Thoracic aorta (tissue), 2 donors: ENCODE measurements around the gene PPARGC1A. TPM values are rescaled to one million over a fixed set of nuclear protein-coding genes. Genes with fewer than 3 reads are reported as not detected.

Experiments
- ATAC-seq: fragments of 150-250 bp; one replicate; pipeline ENCODE4 v1.8.0; 2017; ENCODE audit warnings: low read depth; ENCODE audit not compliant: insufficient number of reproducible peaks, low FRiP score
- DNase-seq: peaks from one replicate; pipeline ENCODE4 v3.0.0-alpha.2; 2020; ENCODE audit warnings: low spot score
- H3K27ac ChIP-seq, 2 donors: fragments of 200-600 bp; sonication (generic); 1 replicate in 1 of 2; 2 replicates in 1 of 2; pipeline ENCODE4 v1.5.1; 2016; ENCODE audit warnings: mild to moderate bottlenecking in 2 of 2, moderate library complexity in 2 of 2
- H3K27me3 ChIP-seq: fragments of 200-600 bp; sonication (generic); replicated peaks from 2 replicates; pipeline ENCODE4 v1.6.0; 2016; ENCODE audit warnings: mild to moderate bottlenecking; ENCODE audit not compliant: insufficient read depth
- H3K36me3 ChIP-seq: fragments of 200-600 bp; sonication (generic); one replicate; pipeline ENCODE4 v1.5.1; 2016
- H3K4me1 ChIP-seq, 2 donors: fragments of 200-600 bp; sonication (generic); 1 replicate in 1 of 2; 2 replicates in 1 of 2; pipeline versions ENCODE4 v1.5.1 to v1.6.0; 2016; ENCODE audit warnings: low read depth in 2 of 2, mild to moderate bottlenecking in 1 of 2; ENCODE audit not compliant: control insufficient read depth in 1 of 2
- H3K4me3 ChIP-seq: fragments of 200-600 bp; sonication (generic); 2 replicates; pipeline ENCODE4 v1.5.1; 2016; ENCODE audit warnings: mild to moderate bottlenecking
- H3K9me3 ChIP-seq: fragments of 200-600 bp; sonication (generic); 2 replicates; pipeline ENCODE4 v1.5.1; 2016
- total RNA-seq, 2 donors: library from RNA; depleted of rRNA; stranded (reverse); fragments of >200 nt; gene quantifications; one replicate each; pipeline versions ENCODE4 v1.1.0 to v1.2.3, GENCODE V29; 2016
- TF ChIP-seq, protein P1 (sequence below): fragments of 200-600 bp; sonication (generic); IDR thresholded peaks from one replicate; pipeline ENCODE4 v1.5.1; 2019; ENCODE audit warnings: antibody characterized with exemption

Gene PPARGC1A
- total RNA-seq, 2 donors from 2014 or later: 0.41 to 1.3 TPM

DNA sequence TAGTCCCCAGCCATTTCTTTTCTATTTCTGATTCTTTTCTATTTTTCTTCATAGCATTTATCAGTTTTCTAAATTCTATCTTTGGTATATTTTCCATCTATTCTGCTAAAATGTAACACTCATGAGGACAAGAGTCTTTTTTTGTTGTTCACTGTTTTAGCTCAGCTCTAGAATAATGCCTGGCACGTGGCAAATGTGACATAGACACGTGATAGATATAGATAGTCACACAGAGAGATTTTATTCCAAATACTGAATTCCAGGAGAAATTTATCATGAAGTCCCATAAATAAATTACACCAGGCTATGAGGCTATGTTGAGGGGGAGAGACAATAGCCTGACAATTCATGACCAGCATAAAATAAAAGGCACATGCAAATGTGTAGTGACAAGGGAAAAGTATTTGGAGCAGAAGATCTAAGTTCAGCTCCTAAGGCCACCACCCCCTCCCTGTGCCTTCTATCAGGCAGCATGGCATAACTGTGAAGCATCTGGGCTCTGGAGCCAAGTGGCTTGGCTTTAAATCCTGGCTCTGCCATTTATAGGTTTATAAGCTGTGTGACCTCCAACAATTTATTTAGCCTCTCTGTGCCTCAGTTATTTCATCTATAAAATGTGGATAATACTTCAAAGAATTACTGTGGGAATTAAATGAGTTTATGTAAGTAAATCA, 25.7 kb upstream of the PPARGC1A start:
- Histone ChIP-seq H3K27me3 (no peaks in the 10 kb centered on the region), H3K36me3 (no peaks in the 10 kb centered on the region), H3K4me3 (no peak overlapping the region), H3K27ac (no peak overlapping the region), H3K4me1 (no peaks in the 10 kb centered on the region), H3K9me3 (no peaks in the 10 kb centered on the region)
- ATAC-seq (no peak), DNase-seq (no peak)
- TF ChIP-seq, protein P1, sequence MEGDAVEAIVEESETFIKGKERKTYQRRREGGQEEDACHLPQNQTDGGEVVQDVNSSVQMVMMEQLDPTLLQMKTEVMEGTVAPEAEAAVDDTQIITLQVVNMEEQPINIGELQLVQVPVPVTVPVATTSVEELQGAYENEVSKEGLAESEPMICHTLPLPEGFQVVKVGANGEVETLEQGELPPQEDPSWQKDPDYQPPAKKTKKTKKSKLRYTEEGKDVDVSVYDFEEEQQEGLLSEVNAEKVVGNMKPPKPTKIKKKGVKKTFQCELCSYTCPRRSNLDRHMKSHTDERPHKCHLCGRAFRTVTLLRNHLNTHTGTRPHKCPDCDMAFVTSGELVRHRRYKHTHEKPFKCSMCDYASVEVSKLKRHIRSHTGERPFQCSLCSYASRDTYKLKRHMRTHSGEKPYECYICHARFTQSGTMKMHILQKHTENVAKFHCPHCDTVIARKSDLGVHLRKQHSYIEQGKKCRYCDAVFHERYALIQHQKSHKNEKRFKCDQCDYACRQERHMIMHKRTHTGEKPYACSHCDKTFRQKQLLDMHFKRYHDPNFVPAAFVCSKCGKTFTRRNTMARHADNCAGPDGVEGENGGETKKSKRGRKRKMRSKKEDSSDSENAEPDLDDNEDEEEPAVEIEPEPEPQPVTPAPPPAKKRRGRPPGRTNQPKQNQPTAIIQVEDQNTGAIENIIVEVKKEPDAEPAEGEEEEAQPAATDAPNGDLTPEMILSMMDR: no peak

DNA sequence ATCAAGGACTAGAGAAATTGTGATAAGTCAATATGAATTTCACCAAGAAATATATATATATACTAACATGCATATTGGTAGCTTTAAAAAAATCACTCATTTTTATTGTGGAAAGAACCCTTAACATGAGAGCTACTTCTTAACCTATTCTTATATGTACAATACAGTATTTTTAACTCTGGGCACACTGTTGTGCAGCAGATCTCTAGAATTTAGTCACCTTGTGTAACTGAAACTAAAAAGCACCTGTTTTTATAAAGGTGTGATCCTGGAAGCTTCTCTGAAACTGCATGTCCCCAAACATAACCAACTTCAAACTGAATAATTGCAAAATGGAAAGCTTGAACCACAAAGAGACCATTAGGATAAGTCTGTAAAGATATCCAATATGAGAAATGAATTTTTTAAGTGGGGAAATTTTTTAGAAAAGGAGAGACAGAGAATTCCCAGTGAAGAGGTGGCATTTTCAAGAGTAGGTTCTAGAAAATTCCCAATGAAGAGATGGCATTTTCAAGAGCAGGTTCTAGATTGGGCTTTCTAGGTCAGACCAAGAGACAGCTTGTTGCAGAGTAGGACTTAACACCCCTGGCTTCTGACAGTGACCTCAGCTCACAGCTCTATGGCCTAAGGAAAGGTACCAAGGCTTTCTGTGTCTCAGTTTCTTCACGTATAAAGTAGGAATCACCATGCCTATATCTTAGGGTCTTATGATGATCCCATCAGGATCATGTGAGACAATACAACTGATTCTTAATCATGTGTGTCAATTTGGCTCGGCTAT, 22.0 kb upstream of the PPARGC1A start:
- Histone ChIP-seq H3K36me3 (no peaks in the 10 kb centered on the region), H3K27me3 (no peaks in the 10 kb centered on the region), H3K9me3 (no peaks in the 10 kb centered on the region), H3K4me1 (no peaks in the 10 kb centered on the region), H3K4me3 (no peak overlapping the region), H3K27ac (no peak overlapping the region)
- TF ChIP-seq, protein P1: no peak
- DNase-seq (no peak), ATAC-seq (no peak)

DNA sequence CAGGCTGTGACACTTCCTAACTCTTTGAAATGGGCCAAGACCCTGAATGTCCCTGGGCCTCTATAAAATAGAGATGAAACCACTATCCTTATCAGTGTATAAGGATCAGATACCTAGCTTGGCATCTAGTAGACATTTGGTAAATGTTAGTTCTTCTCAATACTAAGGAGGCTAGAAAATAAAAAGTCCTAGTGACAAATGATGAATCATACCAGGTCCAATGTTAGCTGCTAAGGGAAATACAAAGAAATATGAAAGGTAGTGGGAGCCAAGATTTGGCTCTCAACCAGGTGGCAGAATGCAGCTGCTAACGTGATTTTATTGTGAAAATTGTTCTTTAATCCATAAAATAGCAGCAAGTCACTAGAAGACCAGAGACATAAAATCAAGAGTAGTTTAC, 19.8 kb upstream of the PPARGC1A start:
- Histone ChIP-seq H3K4me1 (no peaks in the 10 kb centered on the region), H3K36me3 (no peaks in the 10 kb centered on the region), H3K4me3 (no peak overlapping the region), H3K9me3 (no peaks in the 10 kb centered on the region), H3K27ac (no peak overlapping the region), H3K27me3 (no peaks in the 10 kb centered on the region)
- TF ChIP-seq, protein P1: no peak
- no peak for ATAC-seq
- no peak for DNase-seq

GRCh38 chr4:23906839-23907238, 17.0 kb upstream of the PPARGC1A start:
- no peaks in the 10 kb centered on the region for H3K9me3 ChIP-seq
- no peak overlapping the region for H3K27ac ChIP-seq
- H3K4me1 ChIP-seq: no peaks in the 10 kb centered on the region
- H3K27me3 ChIP-seq: no peaks in the 10 kb centered on the region
- TF ChIP-seq, protein P1: no peak
- no peak overlapping the region for H3K4me3 ChIP-seq
- H3K36me3 ChIP-seq: no peaks in the 10 kb centered on the region
- no peak for DNase-seq
- no peak for ATAC-seq

DNA sequence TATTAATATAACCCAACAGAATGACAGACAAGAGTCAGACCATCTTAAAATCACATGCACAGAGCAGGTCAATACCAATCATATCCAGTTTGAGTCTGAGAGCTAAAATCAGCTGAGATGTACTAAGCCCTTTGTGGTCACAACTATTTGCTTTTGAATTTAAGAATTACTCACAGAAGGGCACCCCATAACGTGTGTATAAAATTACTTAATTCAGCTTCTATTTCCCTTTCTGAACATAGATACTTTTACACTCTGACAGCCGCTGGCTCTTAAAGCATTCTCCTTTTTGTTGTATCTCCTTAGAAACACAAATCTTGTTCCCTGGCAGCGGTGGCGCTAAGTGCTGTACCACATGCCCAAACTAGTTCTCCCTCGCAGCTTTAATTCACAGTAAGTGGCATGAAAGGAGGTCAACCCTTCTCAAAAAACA, 14.8 kb upstream of the PPARGC1A start:
- DNase-seq (no peak), ATAC-seq (no peak)
- Histone ChIP-seq H3K36me3 (no peaks in the 10 kb centered on the region), H3K27ac (no peak overlapping the region), H3K9me3 (no peaks in the 10 kb centered on the region), H3K4me1 (no peaks in the 10 kb centered on the region), H3K4me3 (no peak overlapping the region), H3K27me3 (no peaks in the 10 kb centered on the region)
- TF ChIP-seq, protein P1: no peak
